ENCODE measurements around the gene VMAC.

- no peak for TF ChIP-seq EZH2 (IDR thresholded peaks at IDR 0.05; ENCODE audit: insufficient read depth, poor library complexity, severe bottlenecking)
- TF ChIP-seq EZH2phosphoT487 (IDR thresholded peaks at IDR 0.05; ENCODE audit: insufficient read depth, low read depth) = no peak
Observed at GRCh38 chr19:5940260-5941208, 35.9 kb downstream of the VMAC start.

Data from GM23248 (cell line).